ENCODE results near the gene PPP1R15B. TPM values are rescaled to one million over a fixed set of nuclear protein-coding genes. Genes with fewer than 3 reads are reported as not detected.

The PPP1R15B gene
- total and polyA plus RNA-seq, 10 of the 15 experiments (the other 5 are each of a cell fraction or from before 2014, with no cell fraction given) = 13.9 to 38.1 (median 26.5) TPM

- ChIA-PET POLR2A (interaction anchor here (1.4 to 1.9 kb wide), 2 partner anchors 13 to 25 kb away, joined by 6 to 8 read pairs; no protein-coding TSS in a partner anchor), CTCF (interaction anchor here (0.9 to 17.7 kb wide), 6 partner anchors 13 to 408 kb away, joined by 3 to 297 read pairs (median 5); partner anchors contain the start of gene PLEKHA6), RAD21 (ENCODE audit: unreplicated experiment) (interaction anchor here (1.1 to 11.4 kb wide), 5 partner anchors 8 to 27 kb away, joined by 3 to 133 read pairs (median 7); no protein-coding TSS in a partner anchor), SMC1A (ENCODE audit: uncharacterized antibody, unreplicated experiment) (interaction anchor here (1.1 to 6.7 kb wide), 7 partner anchors 13 to 109 kb away, joined by 3 to 109 read pairs (median 9); no protein-coding TSS in a partner anchor)
- no peaks in the 10 kb centered on the region for H3K9me3 ChIP-seq (replicated peaks; ENCODE audit: control insufficient read depth, insufficient read depth, low read length)
- H2AFZ ChIP-seq (ENCODE audit: control insufficient read depth, low read depth, low read length) = no peak overlapping the region
- no peaks in the 10 kb centered on the region for H3K79me2 ChIP-seq (ENCODE audit: control insufficient read depth, insufficient read depth, low read length)
- 21% methylated on average over 5 of the region's 5 CpGs for WGBS (ENCODE audit: insufficient coverage, insufficient replicate concordance, low lambda C conversion rate, missing lambda C conversion rate)
- H3K27ac ChIP-seq (ENCODE audit: control insufficient read depth, insufficient read depth) = no peak overlapping the region
- no TSS peak for BruUV-seq (replicated peaks)
- in situ Hi-C loops (cut with MboI) (no loop called here), intact Hi-C loops (cut with micrococcal nuclease; ENCODE audit: unreplicated experiment) (no loop called here)
- no peaks in the 10 kb centered on the region for H4K20me1 ChIP-seq (ENCODE audit: control insufficient read depth, insufficient read depth)
- H3K4me2 ChIP-seq (ENCODE audit: control insufficient read depth, insufficient read depth) = no peak overlapping the region
- no peak overlapping the region for H3K9ac ChIP-seq (ENCODE audit: control insufficient read depth, insufficient read depth, low read length)
- no peak for ATAC-seq
- H3K36me3 ChIP-seq (ENCODE audit: control insufficient read depth in 2 of 2, insufficient read depth in 2 of 2, low read length in 1 of 2) = no peaks in the 10 kb centered on the region
- no peak for FAIRE-seq
- no peak overlapping the region for H3K4me3 ChIP-seq
- H3K4me1 ChIP-seq (ENCODE audit: control insufficient read depth, insufficient read depth, low read length) = peaks cover 6% of the 10 kb centered on the region
- DNase-seq (ENCODE audit: low read depth, low spot score) = no peak
- H3K27me3 ChIP-seq (replicated peaks in 1 of 2; ENCODE audit: control insufficient read depth in 2 of 2, insufficient read depth in 2 of 2, low read length in 1 of 2) = no peaks in the 10 kb centered on the region; a peak in 2 of 4 replicates
- TF ChIP-seq DPF2 (IDR thresholded peaks at IDR 0.05) = no peak
- no peak for TF ChIP-seq MYC (IDR thresholded peaks at IDR 0.05; ENCODE audit: insufficient read depth, insufficient read length, insufficient replicate concordance, low read length, severe bottlenecking)
- no peak for TF ChIP-seq RELA (IDR thresholded peaks at IDR 0.05; ENCODE audit: borderline replicate concordance, partially characterized antibody)
- TF ChIP-seq SIN3A (IDR thresholded peaks at IDR 0.05; ENCODE audit: low read depth, low read length) = no peak
- TF ChIP-seq E4F1 (IDR thresholded peaks at IDR 0.05; ENCODE audit: borderline replicate concordance, partially characterized antibody) = no peak
- no peak for TF ChIP-seq CBX5 (IDR thresholded peaks at IDR 0.05; ENCODE audit: low read depth)
- TF ChIP-seq FOXM1 (IDR thresholded peaks at IDR 0.05; ENCODE audit: low read depth, low read length) = no peak
- TF ChIP-seq NFYB (IDR thresholded peaks at IDR 0.05; ENCODE audit: insufficient read depth, low read depth, low read length) = no peak
- TF ChIP-seq EP300 (IDR thresholded peaks at IDR 0.05; ENCODE audit: borderline replicate concordance in 1 of 2, control insufficient read depth in 1 of 2, low read depth in 2 of 2, low read length in 2 of 2) = no peak
- TF ChIP-seq NR2C1 (IDR thresholded peaks at IDR 0.05) = no peak
- TF ChIP-seq ELK1 (IDR thresholded peaks at IDR 0.05; ENCODE audit: low read depth, low read length) = no peak
- TF ChIP-seq IRF5 (IDR thresholded peaks at IDR 0.05; ENCODE audit: borderline replicate concordance) = no peak
- TF ChIP-seq SKIL (IDR thresholded peaks at IDR 0.05; ENCODE audit: low read depth, poor library complexity, severe bottlenecking) = no peak
Measured at GRCh38 chr1:204383163-204383904, 28.3 kb downstream of the PPP1R15B start.

All from GM12878 (cell line).